ENCODE measurements around the gene CERS5.

GRCh38 chr12:50175716-50176026, 8.5 kb upstream of the CERS5 start:
- TF ChIP-seq POLR2A (IDR thresholded peaks at IDR 0.05; ENCODE audit: low read length), result no peak
- TF ChIP-seq GATA1 (IDR thresholded peaks at IDR 0.05; ENCODE audit: low read depth, low read length), result no peak
